HEK293T (cell line): ENCODE results near the gene TIAM1.

ENCODE experiments used
- CTCF ChIA-PET: fragments of 350-600 bp; formaldehyde crosslinking; extraction: SDS; loops from one replicate; lab custom pipeline; 2021; ENCODE audit warnings: antibody characterized with exemption, inconsistent platforms; lab: Yijun Ruan, JAX
- POLR2A ChIA-PET: fragments of 350-600 bp; formaldehyde crosslinking; extraction: SDS; loops from one replicate; lab custom pipeline; 2020; ENCODE audit warnings: antibody characterized with exemption, inconsistent platforms; lab: Yijun Ruan, JAX
- DNase-seq: peaks from one replicate; pipeline ENCODE4 v3.0.0; 2012; ENCODE audit warnings: mixed read lengths; ENCODE audit errors: extremely low spot score
- ARNT ChIP-seq: fragments of 450-650 bp; IDR thresholded peaks from 2 replicates; pipeline ENCODE4 v1.6.1; 2017; ENCODE audit warnings: mild to moderate bottlenecking
- BHLHE40 ChIP-seq: fragments of 450-650 bp; IDR thresholded peaks from 2 replicates; pipeline ENCODE4 v1.6.1; 2016; ENCODE audit warnings: mild to moderate bottlenecking, moderate library complexity, borderline replicate concordance
- CTBP1 ChIP-seq: fragments of 450-650 bp; IDR thresholded peaks from 2 replicates; pipeline ENCODE4 v1.6.1; 2016; ENCODE audit warnings: borderline replicate concordance
- ELF4 ChIP-seq: fragments of 450-650 bp; IDR thresholded peaks from 2 replicates; pipeline ENCODE4 v1.6.1; 2017; ENCODE audit warnings: antibody characterized with exemption
- FOXA1 ChIP-seq: fragments of 450-650 bp; IDR thresholded peaks from 2 replicates; pipeline ENCODE4 v1.6.1; 2016; ENCODE audit warnings: mild to moderate bottlenecking
- FOXK2 ChIP-seq: fragments of 450-650 bp; IDR thresholded peaks from 2 replicates; pipeline ENCODE4 v1.6.1; 2016; ENCODE audit warnings: mild to moderate bottlenecking
- FOXM1 ChIP-seq: fragments of 450-650 bp; IDR thresholded peaks from 2 replicates; pipeline ENCODE4 v1.6.1; 2017; ENCODE audit warnings: mild to moderate bottlenecking, borderline replicate concordance
- HDGF ChIP-seq: fragments of 450-650 bp; IDR thresholded peaks from 2 replicates; pipeline ENCODE4 v1.6.1; 2017; ENCODE audit warnings: antibody characterized with exemption, borderline replicate concordance
- L3MBTL2 ChIP-seq: fragments of 450-650 bp; conservative IDR thresholded peaks from 2 replicates; pipeline ENCODE4 v1.6.1; 2016; ENCODE audit warnings: mild to moderate bottlenecking
- LEF1 ChIP-seq: fragments of 450-650 bp; IDR thresholded peaks from 2 replicates; pipeline ENCODE4 v1.6.1; 2017; ENCODE audit warnings: mild to moderate bottlenecking, borderline replicate concordance
- NFRKB ChIP-seq: fragments of 450-650 bp; IDR thresholded peaks from 2 replicates; pipeline ENCODE4 v1.6.1; 2016; ENCODE audit warnings: mild to moderate bottlenecking, moderate library complexity
- PKNOX1 ChIP-seq: fragments of 450-650 bp; IDR thresholded peaks from 2 replicates; pipeline ENCODE4 v1.6.1; 2016
- SP1 ChIP-seq: fragments of 450-650 bp; IDR thresholded peaks from 2 replicates; pipeline ENCODE4 v1.6.1; 2017
- SUZ12 ChIP-seq: fragments of 450-650 bp; IDR thresholded peaks from 2 replicates; pipeline ENCODE4 v1.6.1; 2016; ENCODE audit warnings: mild to moderate bottlenecking
- TARDBP ChIP-seq: fragments of 450-650 bp; IDR thresholded peaks from 2 replicates; pipeline ENCODE4 v1.6.1; 2016
- ZNF384 ChIP-seq: fragments of 450-650 bp; IDR thresholded peaks from 2 replicates; pipeline ENCODE4 v1.6.1; 2016

TIAM1 gene

DNA sequence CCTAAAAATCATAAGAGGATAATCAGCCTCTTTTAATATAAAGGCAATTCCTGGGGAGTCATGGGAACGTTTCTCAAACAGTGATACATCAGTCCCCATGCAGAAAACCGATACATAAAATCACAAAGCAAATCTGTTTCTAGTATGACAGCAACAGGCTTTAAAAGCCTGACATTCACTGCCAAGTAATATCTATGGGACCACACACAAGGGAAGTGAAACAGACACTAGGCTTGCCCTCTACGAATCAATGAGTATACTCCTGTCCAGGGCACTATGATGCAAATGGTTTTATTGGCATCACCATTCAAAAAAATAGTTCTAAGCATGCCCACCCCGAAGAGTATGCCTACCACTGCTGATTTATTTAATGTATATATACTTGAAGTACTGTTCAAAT is 54.4 kb downstream of the TIAM1 start:
- no peak for DNase-seq
- CTCF ChIA-PET: no interaction called here
- no peak for TF ChIP-seq TARDBP
- TF ChIP-seq HDGF: no peak
- TF ChIP-seq BHLHE40: no peak
- no peak for TF ChIP-seq L3MBTL2
- TF ChIP-seq ZNF384: no peak
- no peak for TF ChIP-seq FOXK2
- no peak for TF ChIP-seq NFRKB
- no peak for TF ChIP-seq ELF4
- POLR2A ChIA-PET: no interaction called here

DNA sequence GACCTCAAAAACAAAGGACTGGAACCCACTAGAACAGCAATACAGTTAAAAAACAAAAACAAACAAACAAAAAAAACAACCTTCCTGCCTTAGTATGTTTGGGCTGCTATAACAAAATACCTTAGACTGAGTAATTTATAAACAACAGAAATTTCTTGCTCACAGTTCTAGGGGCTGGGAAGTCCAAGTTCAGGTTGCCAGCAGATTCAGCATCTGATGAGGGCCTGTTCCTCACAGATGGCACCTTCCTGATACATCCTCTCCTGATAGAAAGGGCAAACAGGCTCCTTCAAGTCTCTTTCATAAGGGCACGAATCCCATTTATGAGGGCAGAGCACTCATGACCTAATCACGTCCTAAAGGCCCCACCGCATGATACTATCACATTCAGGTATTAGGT is 55.9 kb downstream of the TIAM1 start:
- TF ChIP-seq SP1 (no peak), ZNF384 (no peak), LEF1 (no peak), NFRKB (no peak), ELF4 (no peak), PKNOX1 (no peak), SUZ12 (no peak), L3MBTL2 (no peak), CTBP1 (no peak), ARNT (no peak), FOXA1 (no peak), TARDBP (no peak), BHLHE40 (no peak), HDGF (no peak), FOXK2 (no peak), FOXM1 (no peak)
- ChIA-PET CTCF (no interaction called here), POLR2A (no interaction called here)
- DNase-seq: no peak

DNA sequence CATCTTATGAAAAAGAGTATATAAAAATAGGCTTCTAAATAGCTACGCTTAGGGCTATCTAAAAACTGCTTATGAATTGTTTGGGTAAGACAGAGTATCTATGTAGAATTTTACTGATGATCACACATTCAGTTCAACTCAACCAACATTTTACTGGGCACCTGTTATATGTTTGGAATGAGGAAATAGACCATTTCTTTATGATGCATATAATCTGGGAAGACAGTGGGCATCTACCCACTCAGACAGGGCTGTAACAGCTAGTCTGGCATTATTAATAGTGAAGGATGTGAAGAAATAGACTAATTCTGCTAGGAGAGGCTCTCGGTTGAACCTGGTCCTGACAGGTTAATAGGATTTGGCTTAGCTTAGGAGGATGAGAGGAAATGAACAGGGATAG is 56.9 kb downstream of the TIAM1 start:
- no peak for DNase-seq
- POLR2A ChIA-PET: no interaction called here
- CTCF ChIA-PET: no interaction called here
- TF ChIP-seq FOXM1 (no peak), FOXK2 (no peak), HDGF (no peak), BHLHE40 (no peak), NFRKB (no peak), PKNOX1 (no peak), CTBP1 (no peak), LEF1 (no peak), SP1 (no peak), ELF4 (no peak), L3MBTL2 (no peak), ZNF384 (no peak), TARDBP (no peak), ARNT (no peak)

GRCh38 chr21:31286621-31287020 is 57.4 kb downstream of the TIAM1 start:
- POLR2A ChIA-PET: no interaction called here
- CTCF ChIA-PET: no interaction called here
- no peak for TF ChIP-seq ARNT
- no peak for TF ChIP-seq L3MBTL2
- TF ChIP-seq HDGF: no peak
- no peak for TF ChIP-seq ELF4
- TF ChIP-seq PKNOX1: no peak
- no peak for TF ChIP-seq FOXM1
- TF ChIP-seq SUZ12: no peak
- no peak for TF ChIP-seq LEF1
- TF ChIP-seq CTBP1: no peak
- no peak for TF ChIP-seq ZNF384
- TF ChIP-seq NFRKB: no peak
- no peak for TF ChIP-seq FOXK2
- no peak for TF ChIP-seq TARDBP
- no peak for TF ChIP-seq FOXA1
- no peak for TF ChIP-seq SP1
- no peak for TF ChIP-seq BHLHE40
- DNase-seq: no peak

DNA sequence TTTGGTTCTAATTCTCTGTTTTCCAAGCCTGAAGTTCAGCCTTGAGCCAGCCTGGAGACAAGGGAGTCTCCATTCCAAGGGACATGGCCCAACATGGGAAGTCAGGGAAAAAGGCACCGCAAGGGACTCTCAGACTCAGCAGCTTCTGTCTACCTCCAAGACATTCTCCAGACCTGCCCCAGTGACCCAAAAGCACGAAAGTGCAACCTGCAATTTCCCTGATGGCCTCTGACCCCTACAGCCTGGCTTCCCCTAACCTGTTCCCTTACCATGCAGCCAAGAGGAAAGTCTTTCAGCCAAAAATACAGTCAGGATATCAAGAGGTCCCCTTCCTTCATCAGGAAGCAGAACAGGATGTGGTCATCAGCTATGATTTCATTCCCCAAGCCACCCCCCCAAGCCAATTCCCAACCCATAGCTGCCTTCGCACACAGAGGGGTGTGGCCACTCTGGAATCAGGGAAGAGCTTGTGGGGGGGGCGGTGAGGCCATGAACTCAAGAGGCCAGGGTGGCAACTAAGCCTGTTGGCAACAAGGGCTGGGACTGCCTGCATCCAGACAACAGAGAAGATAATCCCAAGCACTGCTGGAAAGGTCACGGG is 59.2 kb downstream of the TIAM1 start:
- POLR2A ChIA-PET: no interaction called here
- CTCF ChIA-PET: interaction anchor here (0.5 to 0.6 kb wide), 2 partner anchors 94 to 105 kb away, joined by 4 to 5 read pairs; no protein-coding TSS in a partner anchor
- DNase-seq: no peak
- TF ChIP-seq PKNOX1: no peak
- TF ChIP-seq SP1: no peak
- TF ChIP-seq L3MBTL2: no peak
- TF ChIP-seq FOXK2: no peak
- TF ChIP-seq ARNT: no peak
- TF ChIP-seq SUZ12: no peak
- TF ChIP-seq CTBP1: no peak
- TF ChIP-seq FOXA1: no peak
- no peak for TF ChIP-seq TARDBP
- TF ChIP-seq BHLHE40: no peak
- no peak for TF ChIP-seq ELF4
- no peak for TF ChIP-seq NFRKB
- TF ChIP-seq HDGF: no peak
- no peak for TF ChIP-seq ZNF384
- no peak for TF ChIP-seq FOXM1
- TF ChIP-seq LEF1: no peak
